Vagina (tissue), 2 donors: ENCODE data around the gene TBXAS1.

Experiments
- POLR2A ChIP-seq, 2 donors: fragments of 450-650 bp; IDR thresholded peaks; one replicate each; pipeline ENCODE4 v1.6.1; 2017; ENCODE audit warnings: antibody characterized with exemption in 2 of 2, mild to moderate bottlenecking in 2 of 2, moderate library complexity in 2 of 2
- POLR2AphosphoS5 ChIP-seq, 2 donors: sonication (generic); formaldehyde crosslinking; IDR thresholded peaks; one replicate each; pipeline ENCODE4 v1.9.0; 2017; ENCODE audit warnings: antibody characterized with exemption in 2 of 2, mild to moderate bottlenecking in 2 of 2, low read depth in 1 of 2; ENCODE audit not compliant: insufficient read depth in 1 of 2
- TF ChIP-seq, protein P1 (sequence below), 3 experiments: fragments of 450-650 bp in 2 of 3; fragments of 200-600 bp in 1 of 3; sonication (generic) in 1 of 3; IDR thresholded peaks; one replicate each; pipeline ENCODE4 v1.5.1; 2017 to 2019; ENCODE audit warnings: antibody characterized with exemption in 3 of 3, mild to moderate bottlenecking in 2 of 3, moderate library complexity in 2 of 3

DNA sequence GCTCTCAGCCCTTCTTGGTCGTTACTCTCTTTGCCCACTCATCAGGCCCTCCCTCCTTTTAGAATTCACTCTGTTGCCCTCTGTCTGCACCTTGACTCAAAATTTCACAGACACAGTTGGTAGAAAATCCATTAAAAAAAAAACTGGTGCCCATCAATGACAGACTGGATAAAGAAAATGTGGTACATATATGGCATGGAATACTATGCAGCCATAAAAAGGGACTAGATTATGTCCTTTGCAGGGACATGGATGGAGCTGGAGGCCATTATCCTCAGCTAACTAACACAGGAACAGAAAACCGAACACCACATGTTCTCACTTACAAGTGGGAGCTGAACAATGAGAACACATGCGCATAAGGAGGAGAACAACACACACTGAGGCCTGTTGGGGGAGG is 118.0 kb downstream of the TBXAS1 start:
- TF ChIP-seq, protein P1, sequence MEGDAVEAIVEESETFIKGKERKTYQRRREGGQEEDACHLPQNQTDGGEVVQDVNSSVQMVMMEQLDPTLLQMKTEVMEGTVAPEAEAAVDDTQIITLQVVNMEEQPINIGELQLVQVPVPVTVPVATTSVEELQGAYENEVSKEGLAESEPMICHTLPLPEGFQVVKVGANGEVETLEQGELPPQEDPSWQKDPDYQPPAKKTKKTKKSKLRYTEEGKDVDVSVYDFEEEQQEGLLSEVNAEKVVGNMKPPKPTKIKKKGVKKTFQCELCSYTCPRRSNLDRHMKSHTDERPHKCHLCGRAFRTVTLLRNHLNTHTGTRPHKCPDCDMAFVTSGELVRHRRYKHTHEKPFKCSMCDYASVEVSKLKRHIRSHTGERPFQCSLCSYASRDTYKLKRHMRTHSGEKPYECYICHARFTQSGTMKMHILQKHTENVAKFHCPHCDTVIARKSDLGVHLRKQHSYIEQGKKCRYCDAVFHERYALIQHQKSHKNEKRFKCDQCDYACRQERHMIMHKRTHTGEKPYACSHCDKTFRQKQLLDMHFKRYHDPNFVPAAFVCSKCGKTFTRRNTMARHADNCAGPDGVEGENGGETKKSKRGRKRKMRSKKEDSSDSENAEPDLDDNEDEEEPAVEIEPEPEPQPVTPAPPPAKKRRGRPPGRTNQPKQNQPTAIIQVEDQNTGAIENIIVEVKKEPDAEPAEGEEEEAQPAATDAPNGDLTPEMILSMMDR (IDR thresholded peaks at IDR 0.05) = no peak
- TF ChIP-seq POLR2A (IDR thresholded peaks at IDR 0.05) (no peak), POLR2AphosphoS5 (IDR thresholded peaks at IDR 0.05; ENCODE audit: insufficient read depth in 1 of 2, low read depth in 1 of 2) (no peak)
